ENCODE measurements around the gene BMP2K. TPM values are rescaled to one million over a fixed set of nuclear protein-coding genes. Genes with fewer than 3 reads are reported as not detected.

Gene BMP2K
- total and polyA plus RNA-seq, 2 of the 8 experiments (the other 6 are each of a cell fraction or from before 2014, with no cell fraction given), result 15.6 to 24.1 TPM

DNA sequence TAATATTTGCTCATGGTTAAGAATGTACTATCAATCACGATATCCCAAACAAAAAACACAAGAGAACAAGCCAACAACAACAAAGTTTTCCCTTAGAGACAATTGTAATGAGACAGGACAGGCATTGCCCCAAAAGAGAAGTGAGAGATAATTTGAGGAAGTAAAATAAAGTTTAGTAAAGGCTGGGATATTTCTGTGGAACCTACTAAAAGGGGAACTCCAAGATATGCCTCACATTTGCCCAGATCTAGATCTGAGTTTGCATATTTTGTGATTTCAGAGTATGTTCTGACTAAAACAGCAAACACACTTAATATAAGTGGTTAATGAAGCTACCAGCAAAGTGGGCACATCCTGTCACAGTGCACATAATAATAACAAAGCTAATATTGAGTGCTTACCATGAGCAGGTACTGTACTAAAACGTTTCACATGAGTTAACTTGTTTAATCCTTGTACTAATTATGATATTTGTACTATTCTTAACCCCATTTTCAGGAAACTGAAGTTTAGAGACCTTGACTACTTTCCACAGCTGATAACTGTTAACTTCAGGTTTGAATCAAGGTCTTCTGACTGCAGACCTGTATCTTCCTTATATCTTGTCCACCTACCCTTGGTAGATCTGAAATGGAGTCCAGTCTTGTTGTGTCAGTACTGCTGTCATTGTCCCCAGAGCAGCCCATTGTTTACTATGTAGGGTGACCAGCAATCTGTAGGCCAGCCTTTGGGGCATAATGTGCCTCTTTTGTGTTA is 26.0 kb upstream of the BMP2K start:
- ChIA-PET CTCF (ENCODE audit: partially characterized antibody) (no interaction called here), POLR2A (ENCODE audit: partially characterized antibody) (no interaction called here)
- H4K5ac ChIP-seq (ENCODE audit: insufficient read length, low read depth, low read length), result no peak overlapping the region
- no peak overlapping the region for H3K14ac ChIP-seq (ENCODE audit: insufficient read length)
- no peak overlapping the region; a peak in 1 of 7 replicates for H3K9ac ChIP-seq (replicated peaks in 1 of 4; ENCODE audit: extremely low read depth in 1 of 4, low read depth in 3 of 4, low read length in 3 of 4)
- H3K23ac ChIP-seq (ENCODE audit: insufficient read length), result no peak overlapping the region
- no peaks in the 10 kb centered on the region for H3K36me3 ChIP-seq (ENCODE audit: control insufficient read depth in 2 of 4, insufficient read depth in 4 of 4, low read length in 3 of 4)
- no peaks in the 10 kb centered on the region for H4K20me1 ChIP-seq (replicated peaks in 1 of 2; ENCODE audit: control insufficient read depth in 1 of 2, insufficient read depth in 2 of 2, low read length in 2 of 2)
- H2BK15ac ChIP-seq (ENCODE audit: low read length), result no peak overlapping the region
- no peak overlapping the region for H2BK12ac ChIP-seq (ENCODE audit: low read depth, low read length)
- H3K4me2 ChIP-seq (ENCODE audit: insufficient read depth in 1 of 2, low read depth in 2 of 2, low read length in 2 of 2), result no peak overlapping the region
- H3K4me1 ChIP-seq (replicated peaks in 1 of 4; ENCODE audit: control insufficient read depth in 3 of 4, insufficient read depth in 4 of 4, low read length in 3 of 4), result no peaks in the 10 kb centered on the region
- no peak overlapping the region for H2BK5ac ChIP-seq (ENCODE audit: low read depth, low read length)
- H3K27ac ChIP-seq (ENCODE audit: low read depth, low read length), result no peak overlapping the region
- no peak overlapping the region for H2AK5ac ChIP-seq (ENCODE audit: low read depth, low read length)
- no peaks in the 10 kb centered on the region for H3K9me3 ChIP-seq (ENCODE audit: insufficient read depth in 2 of 2, low read depth in 1 of 2, low read length in 1 of 2)
- no peak overlapping the region for H3K18ac ChIP-seq (ENCODE audit: extremely low read depth, low read length)
- H3K56ac ChIP-seq (replicated peaks; ENCODE audit: insufficient read length, low read depth, low read length), result no peak overlapping the region
- FAIRE-seq (no peak), DNase-seq (ENCODE audit: low read depth in 1 of 2, low spot score in 2 of 2) (no peak)
- WGBS, 2 experiments (ENCODE audit: extremely low coverage in 1 of 2, insufficient coverage in 1 of 2, insufficient read length in 1 of 2, insufficient replicate concordance in 2 of 2, low coverage in 1 of 2, low lambda C conversion rate in 2 of 2, missing lambda C conversion rate in 1 of 2), result 81% methylated on average over 2 of the region's 2 CpGs; no CpG with 5 or more reads in 1 of the 2 experiments
- no peak overlapping the region for H2BK20ac ChIP-seq (ENCODE audit: low read length)
- H3K4me3 ChIP-seq (ENCODE audit: extremely low read depth in 1 of 4, insufficient read depth in 2 of 4, low read depth in 3 of 4, low read length in 4 of 4), result no peak overlapping the region
- H3K4ac ChIP-seq (replicated peaks; ENCODE audit: insufficient read length, low read depth, low read length), result no peak overlapping the region
- no peak overlapping the region for H2BK120ac ChIP-seq (replicated peaks; ENCODE audit: low read depth, low read length)
- no peaks in the 10 kb centered on the region for H3K23me2 ChIP-seq (ENCODE audit: low read depth, low read length)
- no peaks in the 10 kb centered on the region for H3K79me2 ChIP-seq (ENCODE audit: control insufficient read depth in 1 of 2, insufficient read depth in 2 of 2, low read length in 2 of 2)
- no peaks in the 10 kb centered on the region for H3K27me3 ChIP-seq (replicated peaks in 1 of 4; ENCODE audit: control insufficient read depth in 3 of 4, extremely low read depth in 1 of 4, insufficient read depth in 3 of 4, low read length in 3 of 4)
- H4K8ac ChIP-seq (ENCODE audit: extremely low read depth, insufficient read depth, low read length), result no peak overlapping the region
- H3K79me1 ChIP-seq (ENCODE audit: low read depth, low read length), result no peaks in the 10 kb centered on the region
- H2AFZ ChIP-seq (ENCODE audit: low read length), result no peak overlapping the region
- H4K91ac ChIP-seq (replicated peaks; ENCODE audit: insufficient read length, low read length), result no peak overlapping the region
- no peak for TF ChIP-seq BRCA1 (IDR thresholded peaks at IDR 0.05; ENCODE audit: low read depth, low read length)
- no peak for TF ChIP-seq CBX8 (IDR thresholded peaks at IDR 0.05; ENCODE audit: borderline replicate concordance, low read depth, low read length)
- no peak for TF ChIP-seq POLR2AphosphoS5 (IDR thresholded peaks at IDR 0.05; ENCODE audit: low read depth, low read length)
- TF ChIP-seq TAF7 (optimal IDR thresholded peaks at IDR 0.05; ENCODE audit: borderline replicate concordance, low read depth, low read length), result no peak
- no peak for TF ChIP-seq SP4 (IDR thresholded peaks at IDR 0.05; ENCODE audit: low read length)
- TF ChIP-seq TAF1 (IDR thresholded peaks at IDR 0.05; ENCODE audit: low read depth, low read length), result no peak
- TF ChIP-seq, protein P1, sequence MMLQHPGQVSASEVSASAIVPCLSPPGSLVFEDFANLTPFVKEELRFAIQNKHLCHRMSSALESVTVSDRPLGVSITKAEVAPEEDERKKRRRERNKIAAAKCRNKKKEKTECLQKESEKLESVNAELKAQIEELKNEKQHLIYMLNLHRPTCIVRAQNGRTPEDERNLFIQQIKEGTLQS (IDR thresholded peaks at IDR 0.05; ENCODE audit: insufficient read depth, low read depth, low read length), result no peak
